ACHN (cell line): Measurements from ENCODE around the gene RGS3.

ENCODE experiments used
- DNase-seq: peaks from one replicate; pipeline ENCODE4 v3.0.0-alpha.2; 2015
- in situ Hi-C: cut with HindIII; loops from 2 replicates; pipeline ENCODE4 v1.10.0; 2017; ENCODE audit warnings: low sequenced_read_pairs, low pct_ligation_motif_present, low pct_unique_long_range_greater_than_20kb

Gene RGS3

DNA sequence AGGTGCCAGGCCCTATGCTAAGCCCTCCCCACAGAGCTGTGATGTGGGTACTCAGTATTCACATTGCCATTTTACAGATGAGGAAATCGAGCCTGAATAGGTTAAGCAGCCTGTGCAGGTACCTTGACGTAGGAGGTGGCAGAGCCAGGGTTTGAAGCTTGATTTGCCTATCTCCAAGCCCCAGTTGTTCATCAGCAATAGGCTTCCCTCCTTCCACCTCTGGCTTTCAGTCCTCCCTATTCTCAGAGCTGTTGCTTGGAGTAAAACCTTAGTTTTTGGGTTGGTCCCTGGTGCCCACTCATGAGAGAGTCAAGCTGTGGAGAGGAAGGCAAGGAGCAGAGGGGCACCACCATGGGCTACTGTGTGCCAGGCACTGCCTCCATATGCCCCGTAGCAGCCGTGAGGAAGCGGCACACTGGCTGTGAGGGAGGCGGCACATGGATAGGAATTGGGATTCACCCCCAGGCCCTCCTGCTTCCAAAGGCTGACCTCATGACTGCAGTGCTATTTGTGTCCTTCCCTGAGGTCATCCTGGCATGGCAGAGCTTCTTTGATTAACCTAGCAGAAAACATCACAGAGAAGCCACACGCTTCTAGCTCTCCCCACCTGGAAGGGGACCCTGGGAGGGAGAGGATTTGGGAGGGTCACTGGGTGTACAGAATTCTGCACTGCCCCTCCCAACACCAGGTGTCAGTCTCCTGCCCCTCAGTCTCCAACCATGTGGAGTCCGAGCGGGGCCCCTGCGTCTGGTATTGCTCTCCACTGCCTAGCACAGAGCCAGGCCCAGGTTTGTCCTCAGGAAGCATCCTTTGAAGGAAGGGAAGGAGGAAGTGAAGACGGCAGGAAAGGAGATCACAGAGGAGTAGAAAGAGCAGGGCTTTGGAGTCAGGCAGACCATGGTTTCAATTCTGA is 109.8 kb downstream of the RGS3 start:
- no peak for DNase-seq
- in situ Hi-C loops = no loop called here

DNA sequence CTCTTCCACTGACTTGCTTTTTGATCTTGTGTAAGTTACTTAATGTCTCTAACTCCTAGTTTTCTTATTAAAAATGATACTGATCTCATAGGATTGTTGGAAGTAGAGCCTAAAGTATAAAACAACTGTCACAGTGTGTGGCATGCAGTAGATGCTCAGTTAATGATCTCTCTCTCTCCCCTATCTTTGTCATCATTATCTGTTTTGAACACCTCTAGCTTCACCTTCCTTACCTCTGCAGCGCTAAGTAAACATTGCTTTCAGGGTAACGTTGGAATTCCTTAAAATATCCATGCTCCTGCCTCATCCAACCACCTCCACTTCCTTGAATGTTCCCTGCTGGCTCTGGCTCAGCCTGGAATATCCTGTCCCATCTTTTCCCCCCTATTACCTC is 110.4 kb downstream of the RGS3 start:
- in situ Hi-C loops = no loop called here
- no peak for DNase-seq

DNA sequence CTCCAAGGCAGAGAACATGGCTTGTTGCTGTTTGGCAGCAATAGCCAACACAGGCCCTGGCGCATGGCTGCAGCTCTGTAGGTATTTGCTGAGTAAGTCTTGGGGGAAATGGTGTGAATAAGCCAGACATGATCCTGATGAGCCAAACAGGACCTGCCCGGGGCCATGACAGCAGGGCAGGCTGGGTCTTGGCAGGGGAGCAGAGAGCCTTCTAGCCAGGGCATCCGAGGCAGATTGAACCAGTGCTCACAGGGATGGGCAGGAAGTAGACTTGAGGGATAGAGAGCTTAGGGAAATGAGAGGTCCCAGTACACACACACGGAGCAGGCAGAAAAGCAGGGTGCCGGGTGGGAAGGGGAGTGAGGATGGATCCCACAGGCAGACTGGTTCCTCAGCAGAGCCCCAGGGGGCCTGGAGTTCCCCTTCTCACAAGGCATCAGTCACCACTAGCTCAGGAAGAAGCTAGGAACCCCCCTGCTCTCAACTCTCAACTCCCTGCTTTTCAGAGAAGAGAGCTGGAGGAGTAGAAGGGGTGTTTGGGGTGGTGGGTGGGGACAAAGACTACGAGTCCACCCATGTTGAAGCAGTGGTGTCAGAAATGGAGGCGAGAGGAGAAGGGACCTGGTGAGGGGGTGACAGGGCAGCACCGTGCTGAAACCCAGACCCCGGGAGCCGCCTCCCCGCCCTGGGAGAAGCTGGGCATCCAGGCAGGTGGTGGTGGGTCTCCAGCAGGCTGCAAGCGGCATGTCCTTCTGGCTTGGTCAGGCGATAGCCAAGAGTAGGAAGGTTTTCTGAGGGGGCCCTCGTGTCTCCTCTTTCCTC is 111.1 kb downstream of the RGS3 start:
- no peak for DNase-seq
- in situ Hi-C loops = no loop called here

DNA sequence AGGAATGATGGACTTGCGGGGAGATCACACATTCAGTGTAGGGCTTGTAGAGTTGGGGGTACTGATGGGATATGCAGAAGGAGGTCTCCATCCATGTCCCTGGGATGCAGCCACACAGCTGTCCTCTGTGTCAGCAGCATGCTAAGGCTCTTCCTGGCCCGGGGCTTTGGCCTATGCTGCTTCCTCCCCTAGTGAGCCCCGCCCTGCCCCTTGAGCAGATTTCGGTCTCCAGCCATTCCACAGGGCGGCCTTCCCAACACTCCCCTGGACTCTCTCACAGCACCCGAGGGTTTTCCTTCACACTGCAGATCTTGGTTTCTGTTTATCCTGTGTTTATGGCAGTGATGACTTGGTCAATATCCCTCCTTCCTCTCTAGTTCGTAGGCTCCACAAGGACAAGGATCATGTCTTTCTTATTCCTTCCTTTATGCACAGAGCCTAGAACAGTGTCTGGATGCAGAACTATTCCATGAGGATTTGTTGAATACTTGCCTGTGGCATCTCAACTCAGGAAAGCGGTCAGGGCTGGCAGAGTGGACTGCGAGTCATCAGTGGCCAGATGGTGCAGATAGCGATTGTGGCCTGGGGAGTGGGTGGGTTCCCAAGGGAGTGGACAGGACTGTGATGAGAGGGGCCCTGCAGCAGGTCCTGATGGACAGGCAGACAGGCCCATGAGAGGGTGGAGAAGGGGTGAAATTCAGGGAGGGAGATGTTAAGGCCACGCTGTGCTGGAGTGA is 114.2 kb downstream of the RGS3 start:
- in situ Hi-C loops = no loop called here

DNA sequence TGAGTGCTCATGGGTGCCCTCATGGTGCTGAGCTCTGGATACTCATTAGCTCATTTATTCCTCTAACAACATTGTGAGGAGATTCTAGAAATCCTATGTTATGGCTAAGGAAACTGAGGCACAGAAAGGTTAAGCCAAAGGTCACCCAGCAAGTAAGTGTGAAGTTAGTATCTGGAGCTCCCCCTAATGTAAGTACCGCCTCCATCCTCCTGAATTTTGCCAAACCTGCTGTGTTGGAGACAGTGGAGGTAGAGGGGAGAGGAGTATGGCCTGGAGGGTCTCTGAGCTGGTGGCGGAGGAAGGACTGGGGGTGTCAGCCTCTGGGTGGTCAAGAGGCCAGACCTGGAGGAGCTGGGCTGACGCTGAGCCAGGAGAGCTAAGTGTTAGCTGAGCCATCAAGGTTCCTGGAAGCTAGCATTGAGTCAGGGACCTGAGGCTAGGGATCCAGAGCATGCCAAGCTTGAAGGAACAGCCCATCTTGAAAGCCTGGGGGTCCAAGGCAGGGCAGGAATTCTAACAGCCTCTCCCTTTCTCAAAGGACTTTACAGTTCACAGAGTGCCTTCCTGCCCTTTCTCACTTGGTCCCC is 114.8 kb downstream of the RGS3 start:
- in situ Hi-C loops = no loop called here
- no peak for DNase-seq

More for the DNA sequence above, 114.2 kb downstream of the RGS3 start:
- DNase-seq = peak; percentile 77

DNA sequence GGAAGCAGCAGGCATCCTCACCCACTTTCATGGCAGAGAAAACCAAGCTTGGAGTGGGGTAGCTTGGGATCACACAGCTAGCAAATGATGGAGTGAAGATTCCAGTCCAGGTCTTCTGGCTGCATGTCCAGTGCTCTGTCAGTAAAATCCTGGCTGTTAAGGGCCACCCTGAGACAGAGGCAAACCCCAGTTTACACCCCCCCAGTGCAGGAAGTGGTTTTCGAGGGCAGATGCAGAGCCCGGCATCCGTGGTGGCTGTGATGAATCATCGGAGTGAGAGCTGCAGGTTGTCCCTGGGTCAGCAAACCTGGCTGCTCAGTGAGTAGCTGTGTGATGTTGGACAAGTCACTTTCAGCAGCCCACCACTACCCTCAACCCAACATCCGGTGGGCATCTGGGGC is 115.4 kb downstream of the RGS3 start:
- in situ Hi-C loops = no loop called here
- peak; percentile 97 for DNase-seq

DNA sequence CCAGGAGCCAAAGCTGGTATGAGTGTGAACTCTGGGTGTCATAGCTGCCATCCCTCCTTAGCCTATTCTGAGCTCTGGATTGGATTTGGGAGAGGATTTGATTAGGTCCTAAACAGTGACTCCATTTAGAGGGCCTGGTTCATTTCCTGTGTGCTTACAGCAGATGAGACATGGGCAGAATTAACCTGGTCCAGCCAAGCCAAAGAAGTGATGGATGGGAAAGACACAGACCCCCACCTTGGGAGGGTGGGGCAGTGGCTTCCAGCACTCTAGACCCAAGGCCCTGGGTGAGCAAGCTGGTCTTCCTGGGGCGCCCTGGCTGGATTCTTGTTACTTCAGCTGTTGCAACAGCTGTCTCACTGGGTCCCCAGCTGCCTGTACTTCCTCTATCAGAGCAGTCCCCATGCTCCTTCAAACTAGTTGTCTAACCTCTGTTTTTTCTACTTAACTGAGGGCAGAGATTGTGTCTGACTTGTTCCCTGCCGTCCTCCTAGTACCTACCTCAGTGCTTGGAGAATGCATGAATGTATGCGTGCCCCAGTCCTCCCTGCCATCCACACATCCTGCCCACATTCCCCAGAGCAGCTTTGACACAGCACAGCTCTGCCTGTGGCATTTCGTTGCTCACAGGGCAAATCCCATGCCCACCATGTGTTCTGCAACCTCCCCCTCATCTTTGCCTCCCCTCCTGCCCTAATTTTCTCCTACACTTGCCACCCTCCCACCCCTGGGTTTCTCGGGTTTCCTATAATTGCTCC is 115.9 kb downstream of the RGS3 start:
- in situ Hi-C loops = no loop called here
- peak; percentile 19 for DNase-seq

DNA sequence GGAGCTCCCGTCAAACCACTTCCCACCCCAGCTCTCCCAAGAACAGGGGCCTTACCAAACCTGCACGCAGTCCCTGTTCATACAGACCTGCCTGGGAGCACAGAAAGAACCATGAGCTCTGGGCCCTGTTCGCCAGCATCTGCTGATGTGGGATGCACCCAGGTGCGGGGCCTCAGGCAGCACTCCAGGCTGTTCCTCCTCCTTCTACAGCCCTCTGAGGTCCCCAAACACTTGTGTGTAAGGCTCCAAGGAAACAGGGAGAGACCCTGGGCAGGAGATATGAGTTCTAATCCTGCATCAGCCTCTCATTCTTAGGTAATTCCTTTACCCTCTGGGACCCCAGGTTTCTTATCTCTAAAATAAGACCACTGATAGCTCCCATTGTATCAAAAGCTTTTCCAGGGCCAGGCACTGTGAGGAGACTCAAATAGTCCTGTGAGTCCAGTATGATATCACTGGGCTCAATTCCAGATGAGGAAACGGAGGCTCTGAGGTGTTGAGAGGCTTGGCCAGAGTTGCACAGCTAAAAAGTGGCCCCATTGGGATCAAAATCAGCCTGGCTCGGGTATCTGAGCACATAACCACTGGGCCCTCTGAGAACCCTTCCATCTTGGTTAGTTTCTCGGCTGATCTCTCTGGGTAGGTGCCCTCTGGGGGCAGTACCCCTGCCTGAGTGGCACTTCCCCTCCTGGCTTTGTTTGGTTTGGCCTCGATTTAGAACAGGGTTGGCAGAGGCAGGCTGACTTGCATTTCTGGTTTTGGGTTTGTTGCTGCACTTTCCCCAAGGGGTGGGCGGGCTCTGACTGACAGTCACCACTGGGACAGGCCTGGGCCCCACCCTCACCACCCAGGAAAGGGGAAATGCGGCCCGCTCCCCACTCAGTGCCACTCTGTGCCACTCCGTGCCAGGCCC is 116.8 kb downstream of the RGS3 start:
- DNase-seq = no peak
- in situ Hi-C loops = no loop called here

DNA sequence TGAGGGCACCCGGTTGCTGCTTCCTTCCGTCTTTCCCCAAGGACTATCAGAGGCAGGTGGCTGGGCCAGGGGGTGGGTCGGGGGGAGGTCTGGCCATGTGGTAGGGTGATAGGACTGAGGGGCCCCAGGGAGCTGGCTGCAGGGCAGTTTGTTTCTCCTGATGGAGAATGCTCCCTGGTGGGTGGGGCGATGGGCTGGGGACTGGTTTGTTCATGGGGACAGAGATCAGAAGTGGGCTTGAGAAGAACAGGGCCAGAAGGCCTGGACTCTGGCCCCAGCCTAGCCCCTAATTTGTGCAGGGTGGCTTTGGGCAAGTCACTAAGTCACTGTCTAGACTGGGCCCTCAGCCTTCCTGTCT is 117.4 kb downstream of the RGS3 start:
- DNase-seq = no peak
- in situ Hi-C loops = no loop called here

DNA sequence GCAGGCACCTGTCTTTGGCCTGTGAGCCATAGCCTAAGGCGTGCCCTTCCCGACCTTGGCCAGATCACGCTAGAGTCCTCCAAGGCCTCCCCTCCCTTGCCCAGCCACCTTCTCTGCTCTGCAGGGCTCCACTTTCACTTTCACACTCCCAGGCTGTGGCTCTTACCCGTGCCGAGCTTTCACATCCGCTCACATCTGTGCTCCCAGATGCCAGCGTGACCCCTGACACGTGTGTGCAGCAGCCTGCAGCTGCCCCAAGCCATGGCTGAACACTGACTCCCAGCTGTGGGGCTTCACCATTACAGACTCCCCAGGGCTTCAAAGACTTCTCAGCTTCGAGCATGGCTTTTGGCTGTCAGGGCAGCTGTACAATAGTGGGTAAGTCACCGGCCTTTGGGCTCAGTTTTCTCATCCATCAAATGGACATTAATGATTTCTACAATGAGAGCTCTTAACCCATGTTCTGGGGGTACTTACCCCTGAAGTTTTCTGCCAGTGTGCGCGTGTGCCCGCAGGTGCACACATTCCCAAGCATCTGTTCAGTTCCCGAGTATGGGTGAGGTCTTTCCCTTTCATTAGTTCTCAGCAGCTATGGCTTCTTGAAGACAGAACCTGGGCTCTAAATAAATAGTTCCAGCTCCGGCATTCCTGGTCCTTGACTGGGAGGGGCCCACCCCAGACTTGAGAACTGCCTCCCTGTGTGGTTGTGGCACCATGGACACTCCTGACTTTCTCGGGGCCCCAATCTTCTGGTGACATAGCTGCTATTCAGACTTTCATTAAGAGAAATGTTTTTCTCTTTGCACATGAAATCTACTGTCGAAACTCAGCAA is 118.6 kb downstream of the RGS3 start:
- in situ Hi-C loops = no loop called here
- DNase-seq = peak; percentile 19

DNA sequence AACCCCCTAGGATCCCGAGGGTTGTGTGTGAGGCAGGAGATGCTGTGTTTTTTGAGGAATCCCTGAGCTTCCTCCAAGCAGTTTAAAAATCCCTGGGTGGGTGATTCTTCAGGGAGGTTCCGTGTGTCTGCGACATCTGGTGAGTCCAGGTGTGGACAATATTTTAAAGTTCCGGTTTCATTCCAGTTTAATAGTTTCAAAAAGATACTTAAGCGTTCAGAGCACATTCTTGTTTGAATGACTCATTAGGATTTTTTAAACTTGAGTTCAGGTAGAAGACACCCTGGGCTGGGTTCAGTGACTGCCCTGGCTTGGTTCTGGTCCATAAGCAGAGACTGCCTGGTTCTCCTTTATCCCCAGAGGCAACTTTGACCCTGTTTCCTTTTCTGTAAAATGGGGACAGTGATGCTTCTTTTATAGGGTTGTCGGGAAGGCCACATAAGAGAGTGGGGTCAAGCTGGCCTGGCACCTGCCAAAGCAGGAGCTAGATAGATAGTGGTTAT is 119.2 kb downstream of the RGS3 start:
- no peak for DNase-seq
- in situ Hi-C loops = no loop called here

DNA sequence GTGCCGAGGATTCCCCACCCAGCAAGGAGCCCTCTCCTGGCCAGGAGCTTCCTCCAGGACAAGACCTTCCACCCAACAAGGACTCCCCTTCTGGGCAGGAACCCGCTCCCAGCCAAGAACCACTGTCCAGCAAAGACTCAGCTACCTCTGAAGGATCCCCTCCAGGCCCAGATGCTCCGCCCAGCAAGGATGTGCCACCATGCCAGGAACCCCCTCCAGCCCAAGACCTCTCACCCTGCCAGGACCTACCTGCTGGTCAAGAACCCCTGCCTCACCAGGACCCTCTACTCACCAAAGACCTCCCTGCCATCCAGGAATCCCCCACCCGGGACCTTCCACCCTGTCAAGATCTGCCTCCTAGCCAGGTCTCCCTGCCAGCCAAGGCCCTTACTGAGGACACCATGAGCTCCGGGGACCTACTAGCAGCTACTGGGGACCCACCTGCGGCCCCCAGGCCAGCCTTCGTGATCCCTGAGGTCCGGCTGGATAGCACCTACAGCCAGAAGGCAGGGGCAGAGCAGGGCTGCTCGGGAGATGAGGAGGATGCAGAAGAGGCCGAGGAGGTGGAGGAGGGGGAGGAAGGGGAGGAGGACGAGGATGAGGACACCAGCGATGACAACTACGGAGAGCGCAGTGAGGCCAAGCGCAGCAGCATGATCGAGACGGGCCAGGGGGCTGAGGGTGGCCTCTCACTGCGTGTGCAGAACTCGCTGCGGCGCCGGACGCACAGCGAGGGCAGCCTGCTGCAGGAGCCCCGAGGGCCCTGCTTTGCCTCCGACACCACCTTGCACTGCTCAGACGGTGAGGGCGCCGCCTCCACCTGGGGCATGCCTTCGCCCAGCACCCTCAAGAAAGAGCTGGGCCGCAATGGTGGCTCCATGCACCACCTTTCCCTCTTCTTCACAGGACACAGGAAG is 120.2 kb downstream of the RGS3 start:
- in situ Hi-C loops = no loop called here
- no peak for DNase-seq

DNA sequence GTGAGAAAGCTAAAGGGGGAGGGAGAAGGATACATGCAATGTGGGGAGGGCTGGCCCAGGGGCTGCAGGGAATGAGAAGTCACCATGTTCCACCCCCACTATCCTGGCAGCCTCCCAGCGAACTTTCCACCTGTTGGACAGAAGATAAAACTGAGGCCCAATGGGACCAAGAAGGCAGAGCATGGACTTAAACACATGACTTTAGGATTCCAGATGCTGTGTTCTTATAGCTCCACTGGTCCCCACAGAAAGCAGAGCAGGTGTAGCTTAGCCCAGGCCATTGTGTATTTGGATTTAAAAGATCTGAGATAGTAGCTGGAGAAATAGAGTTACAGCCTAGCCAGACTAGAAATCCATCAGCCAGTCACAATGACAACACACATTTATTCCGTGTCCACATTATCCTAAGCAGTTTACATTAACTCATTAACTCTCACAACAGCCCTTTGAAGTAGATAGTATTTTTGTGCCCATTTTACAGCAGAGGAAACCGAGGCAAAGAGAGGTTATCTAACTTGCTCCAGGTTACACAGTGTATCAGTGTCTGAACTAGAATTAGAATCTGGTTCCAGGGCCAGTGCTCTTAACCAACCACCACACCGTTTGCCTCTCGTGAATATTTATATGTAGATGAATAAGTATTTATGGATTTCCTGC is 121.0 kb downstream of the RGS3 start:
- in situ Hi-C loops = no loop called here
- no peak for DNase-seq

DNA sequence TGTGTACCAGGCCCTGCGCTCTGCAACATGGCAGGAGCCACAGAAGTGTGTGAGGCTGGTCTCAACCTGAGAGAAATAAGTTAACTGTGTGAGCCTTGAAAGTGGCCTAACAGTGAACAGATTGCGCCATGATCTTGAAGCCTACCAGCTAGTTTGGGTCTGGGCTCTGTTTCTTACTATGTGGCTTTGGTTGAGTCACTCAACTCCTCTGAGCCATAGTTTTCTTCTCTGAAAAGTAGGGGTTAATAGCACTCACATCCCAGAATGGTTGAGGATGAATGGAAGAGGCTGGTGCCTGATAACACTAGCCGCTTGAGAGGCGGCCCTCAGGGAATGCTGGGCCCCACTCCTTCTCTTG is 121.5 kb downstream of the RGS3 start:
- in situ Hi-C loops = no loop called here
- DNase-seq = no peak

DNA sequence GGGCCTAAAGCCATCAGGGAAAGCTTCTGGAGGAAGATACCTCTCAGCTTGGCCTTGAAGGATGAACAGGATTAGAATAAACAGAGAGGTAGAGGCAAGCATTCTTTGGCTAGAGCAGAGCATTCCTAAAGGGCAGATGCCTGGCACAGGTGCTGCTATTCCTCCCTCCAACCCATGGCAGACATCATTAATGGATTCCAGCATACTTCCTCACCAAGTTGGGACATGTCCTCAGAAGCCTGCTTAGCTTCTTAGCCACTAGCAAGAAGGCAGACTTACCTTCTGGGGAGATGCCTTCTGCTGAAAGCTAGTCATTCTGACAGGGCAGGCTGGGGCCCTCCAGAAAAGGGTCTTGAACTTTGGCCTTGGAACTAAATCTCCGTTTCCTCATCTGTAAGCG is 122.0 kb downstream of the RGS3 start:
- in situ Hi-C loops = no loop called here
- no peak for DNase-seq
